ENCODE data around the gene CAMK2N1.

CAMK2N1 gene

DNA sequence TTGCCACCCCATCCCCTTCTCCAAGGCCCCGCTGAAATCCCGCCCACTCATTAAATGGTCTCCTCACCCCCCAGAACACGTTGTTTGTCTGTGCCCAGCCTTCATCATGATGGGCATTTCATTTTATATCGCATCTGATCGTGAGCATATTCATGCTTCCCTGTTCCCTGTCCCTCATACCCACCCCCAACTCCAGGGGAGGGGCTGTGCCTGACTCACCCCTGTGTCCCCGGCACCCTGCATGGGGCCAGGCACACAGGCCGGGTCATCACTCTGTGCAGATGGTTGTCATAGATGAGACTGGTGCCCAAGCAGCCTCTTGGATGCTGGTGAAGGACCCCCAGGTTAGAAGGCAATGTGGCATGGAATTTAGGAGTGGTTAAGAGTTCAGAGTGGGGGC is 11.0 kb downstream of the CAMK2N1 start:
- Histone ChIP-seq H3K27ac (ENCODE audit: poor library complexity, severe bottlenecking) (no peak overlapping the region), H3K36me3 (ENCODE audit: low read depth) (no peaks in the 10 kb centered on the region), H3K9me3 (ENCODE audit: severe bottlenecking) (no peaks in the 10 kb centered on the region), H3K4me1 (ENCODE audit: insufficient read depth, poor library complexity, severe bottlenecking) (peaks cover 14% of the 10 kb centered on the region), H3K4me3 (ENCODE audit: severe bottlenecking) (no peak overlapping the region), H3K27me3 (ENCODE audit: insufficient read depth, poor library complexity, severe bottlenecking) (no peaks in the 10 kb centered on the region)
- DNase-seq (ENCODE audit: low spot score), result no peak
- no peak for TF ChIP-seq CTCF (IDR thresholded peaks at IDR 0.05; ENCODE audit: poor library complexity, severe bottlenecking)
- no peak for ATAC-seq (ENCODE audit: low read depth)

DNA sequence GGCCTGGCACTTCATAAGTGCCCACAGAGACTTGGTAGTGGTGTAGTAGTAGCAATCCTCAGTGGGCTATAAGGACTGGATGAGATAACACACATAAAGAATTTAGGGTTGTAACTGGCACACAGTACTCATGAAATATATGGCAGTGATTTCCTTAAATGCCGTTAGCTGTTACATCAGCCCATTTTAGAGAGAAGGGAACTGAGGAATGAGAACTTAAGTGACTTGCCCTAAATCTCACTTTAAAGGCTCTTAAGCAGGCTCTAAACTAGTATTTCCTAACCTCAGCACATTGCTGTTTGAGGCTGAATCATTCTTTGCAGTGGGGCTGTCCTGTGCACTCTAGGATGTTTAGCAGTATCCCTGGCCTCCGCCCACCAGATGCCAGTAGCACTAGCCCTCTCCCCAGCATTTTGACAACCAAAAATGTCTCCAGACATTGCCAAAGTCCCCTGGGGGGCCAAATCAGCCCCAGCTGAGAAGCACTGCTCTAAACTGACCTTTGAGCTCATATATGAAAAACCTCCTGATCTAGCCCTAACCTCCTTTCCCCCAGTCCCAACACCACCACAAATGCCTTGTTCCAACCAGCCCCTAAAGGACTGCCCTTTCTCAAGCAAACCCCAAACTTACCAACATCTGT is 11.6 kb downstream of the CAMK2N1 start:
- Histone ChIP-seq H3K27ac (ENCODE audit: poor library complexity, severe bottlenecking) (no peak overlapping the region), H3K27me3 (ENCODE audit: insufficient read depth, poor library complexity, severe bottlenecking) (no peaks in the 10 kb centered on the region), H3K4me1 (ENCODE audit: insufficient read depth, poor library complexity, severe bottlenecking) (peaks cover 14% of the 10 kb centered on the region), H3K4me3 (ENCODE audit: severe bottlenecking) (no peak overlapping the region), H3K36me3 (ENCODE audit: low read depth) (no peaks in the 10 kb centered on the region), H3K9me3 (ENCODE audit: severe bottlenecking) (no peaks in the 10 kb centered on the region)
- DNase-seq (ENCODE audit: low spot score) (no peak), ATAC-seq (ENCODE audit: low read depth) (peak; percentile 61)
- no peak for TF ChIP-seq CTCF (IDR thresholded peaks at IDR 0.05; ENCODE audit: poor library complexity, severe bottlenecking)

- H3K4me3 ChIP-seq (ENCODE audit: severe bottlenecking), result no peak overlapping the region
- DNase-seq (ENCODE audit: low spot score) (no peak), ATAC-seq (ENCODE audit: low read depth) (no peak)
- no peaks in the 10 kb centered on the region for H3K27me3 ChIP-seq (ENCODE audit: insufficient read depth, poor library complexity, severe bottlenecking)
- no peaks in the 10 kb centered on the region for H3K36me3 ChIP-seq (ENCODE audit: low read depth)
- no peak for TF ChIP-seq CTCF (IDR thresholded peaks at IDR 0.05; ENCODE audit: poor library complexity, severe bottlenecking)
- H3K27ac ChIP-seq (ENCODE audit: poor library complexity, severe bottlenecking), result no peak overlapping the region
- no peaks in the 10 kb centered on the region for H3K9me3 ChIP-seq (ENCODE audit: severe bottlenecking)
- peaks cover 14% of the 10 kb centered on the region for H3K4me1 ChIP-seq (ENCODE audit: insufficient read depth, poor library complexity, severe bottlenecking)
Measured at GRCh38 chr1:20473894-20474293, 12.1 kb downstream of the CAMK2N1 start.

DNA sequence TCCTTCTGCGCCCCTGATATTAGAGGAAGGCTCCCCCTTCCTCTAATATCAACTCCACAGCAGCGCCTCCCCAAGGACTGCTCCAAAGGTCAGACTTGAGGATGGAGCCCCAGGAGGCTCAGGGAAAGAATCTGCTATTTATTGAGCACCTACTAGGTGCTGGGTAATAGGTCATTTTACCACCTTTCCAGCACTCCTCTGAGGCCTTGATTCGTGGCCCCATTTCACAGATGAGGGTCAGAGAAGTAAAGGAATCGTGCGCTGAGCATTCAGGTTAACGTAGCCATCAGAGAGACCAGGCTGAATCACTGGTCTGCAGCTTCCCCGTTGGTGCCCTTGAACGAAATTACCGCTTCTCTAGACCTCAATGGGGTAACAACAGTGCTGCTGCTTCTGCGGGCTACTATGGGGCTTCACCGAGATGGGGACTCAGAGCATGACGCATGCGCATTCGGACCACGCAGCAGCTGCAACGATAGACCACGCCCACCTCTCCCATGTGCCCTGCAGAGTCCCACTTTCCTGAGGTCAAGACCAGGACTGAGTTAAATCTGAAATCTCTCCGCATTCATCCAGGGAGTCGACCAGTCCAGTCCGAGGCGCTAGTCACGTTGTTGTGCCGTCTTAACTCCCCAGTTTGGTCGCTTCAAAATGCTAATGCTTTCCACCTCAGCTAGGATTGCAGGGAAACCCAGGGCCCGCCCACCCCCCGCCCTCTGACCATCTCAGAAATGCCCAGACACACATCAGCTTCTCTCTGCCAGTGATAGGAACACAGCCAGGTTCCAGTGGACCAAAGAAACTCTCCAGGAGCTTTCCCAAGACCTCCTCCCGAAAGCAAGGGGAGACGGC is 12.9 kb downstream of the CAMK2N1 start:
- no peak for TF ChIP-seq CTCF (IDR thresholded peaks at IDR 0.05; ENCODE audit: poor library complexity, severe bottlenecking)
- no peaks in the 10 kb centered on the region for H3K9me3 ChIP-seq (ENCODE audit: severe bottlenecking)
- H3K36me3 ChIP-seq (ENCODE audit: low read depth), result no peaks in the 10 kb centered on the region
- H3K27ac ChIP-seq (ENCODE audit: poor library complexity, severe bottlenecking), result no peak overlapping the region
- H3K27me3 ChIP-seq (ENCODE audit: insufficient read depth, poor library complexity, severe bottlenecking), result no peaks in the 10 kb centered on the region
- no peak overlapping the region for H3K4me3 ChIP-seq (ENCODE audit: severe bottlenecking)
- H3K4me1 ChIP-seq (ENCODE audit: insufficient read depth, poor library complexity, severe bottlenecking), result peaks cover 14% of the 10 kb centered on the region
- ATAC-seq (ENCODE audit: low read depth), result no peak; the same call in 2 of the 3 replicates
- DNase-seq (ENCODE audit: low spot score), result no peak

DNA sequence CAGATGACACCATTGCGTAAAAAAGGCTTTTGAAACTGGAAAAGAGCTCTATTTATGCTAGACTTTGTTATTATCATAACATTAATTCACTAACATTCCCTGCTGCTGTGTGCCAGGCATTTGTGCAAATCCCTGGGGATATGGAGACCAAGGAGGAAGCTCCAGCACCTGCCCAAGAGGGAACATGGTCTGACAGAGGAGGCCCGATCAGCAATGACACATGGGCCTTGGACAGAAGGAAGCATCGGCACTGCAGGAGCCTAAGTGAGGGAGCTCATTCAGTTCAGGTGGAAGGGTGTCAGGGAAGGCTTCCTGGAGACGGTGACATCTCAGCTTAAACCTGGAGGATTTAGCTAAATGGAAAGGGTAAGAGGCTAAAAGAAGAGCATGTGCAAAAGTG is 13.9 kb downstream of the CAMK2N1 start:
- H3K4me3 ChIP-seq (ENCODE audit: severe bottlenecking), result no peak overlapping the region
- no peaks in the 10 kb centered on the region for H3K9me3 ChIP-seq (ENCODE audit: severe bottlenecking)
- no peaks in the 10 kb centered on the region for H3K36me3 ChIP-seq (ENCODE audit: low read depth)
- no peak overlapping the region for H3K27ac ChIP-seq (ENCODE audit: poor library complexity, severe bottlenecking)
- ATAC-seq (ENCODE audit: low read depth) (no peak), DNase-seq (ENCODE audit: low spot score) (no peak)
- no peaks in the 10 kb centered on the region for H3K27me3 ChIP-seq (ENCODE audit: insufficient read depth, poor library complexity, severe bottlenecking)
- peaks cover 12% of the 10 kb centered on the region for H3K4me1 ChIP-seq (ENCODE audit: insufficient read depth, poor library complexity, severe bottlenecking)
- no peak for TF ChIP-seq CTCF (IDR thresholded peaks at IDR 0.05; ENCODE audit: poor library complexity, severe bottlenecking)
